ENCODE measurements around the gene DNAJB8.

DNAJB8 gene

DNA sequence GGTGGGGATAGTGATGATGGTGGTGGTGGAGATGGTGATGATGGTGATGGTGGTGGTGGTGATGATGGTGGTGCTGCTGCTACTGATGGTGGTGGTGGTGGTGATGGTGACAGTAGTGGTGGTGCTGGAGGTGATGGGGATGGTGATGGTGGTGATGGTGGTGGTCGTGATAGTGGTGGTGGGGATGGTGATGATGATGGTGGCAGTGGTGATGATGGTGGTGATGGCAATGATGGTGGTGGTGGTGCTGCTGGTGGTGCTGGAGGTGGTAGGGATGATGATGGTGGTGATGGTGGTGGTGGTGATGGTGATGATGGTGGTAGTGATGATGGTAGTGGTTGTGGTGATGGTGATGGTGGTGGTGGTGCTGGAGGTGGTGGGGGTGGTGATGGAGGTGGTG lies 21.3 kb downstream of the DNAJB8 start:
- no peak for DNase-seq (ENCODE audit: low spot score)

- no peak for DNase-seq (ENCODE audit: low spot score)
Measured at GRCh38 chr3:128443771-128444170, 22.9 kb downstream of the DNAJB8 start.

GRCh38 chr3:128442949-128443348 lies 23.7 kb downstream of the DNAJB8 start:
- no peak for DNase-seq (ENCODE audit: low spot score)

DNA sequence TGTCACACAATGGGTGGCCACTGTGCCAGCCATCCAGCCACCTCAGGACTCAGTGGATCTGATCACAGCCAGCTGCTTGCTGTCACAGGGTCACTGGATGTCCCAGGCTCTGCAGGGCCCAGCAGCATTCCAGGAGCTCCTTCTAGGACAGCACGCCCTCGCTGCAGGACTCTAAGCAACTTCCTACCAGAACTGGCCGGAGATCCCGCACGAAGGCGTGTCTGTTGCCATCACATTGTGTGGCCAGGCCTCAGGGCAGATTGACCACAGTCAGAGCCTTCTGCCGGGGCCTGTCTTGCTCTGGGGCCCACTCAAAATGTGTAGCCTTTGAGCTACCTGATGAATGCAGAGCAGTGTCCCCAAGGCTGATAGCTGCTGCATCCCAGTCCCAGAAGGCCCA lies 24.6 kb downstream of the DNAJB8 start:
- DNase-seq (ENCODE audit: low spot score): no peak

- DNase-seq (ENCODE audit: low spot score): no peak
Measured at GRCh38 chr3:128439226-128439625, 27.5 kb downstream of the DNAJB8 start.

DNA sequence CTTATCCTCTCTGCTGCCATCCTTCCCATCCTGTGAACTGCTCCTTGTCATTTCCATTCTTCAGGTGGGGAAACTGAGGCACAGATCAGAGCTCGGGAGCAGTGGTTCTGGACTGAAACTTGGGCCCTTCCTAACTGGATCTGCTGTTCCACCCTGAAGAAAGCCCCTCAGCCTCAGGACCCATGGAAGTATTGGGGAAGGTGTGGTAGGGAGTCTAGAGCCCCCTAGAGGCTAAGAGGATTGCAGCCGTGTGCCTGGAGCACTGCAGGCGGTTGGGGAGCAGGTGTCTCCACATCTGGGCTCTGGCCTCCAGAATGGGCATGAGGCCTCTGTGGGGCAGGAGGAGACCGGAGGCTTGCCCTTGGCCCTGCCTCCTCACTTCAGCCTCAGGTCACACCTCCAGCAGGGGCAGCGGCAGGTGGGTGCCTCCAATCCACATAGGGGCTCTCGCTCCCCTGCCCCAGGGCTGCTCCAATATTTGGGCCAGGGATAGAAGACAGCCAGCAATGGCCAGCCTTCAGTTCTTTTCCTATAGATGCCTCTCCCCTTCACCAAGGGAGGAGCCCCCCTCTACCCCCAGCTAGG lies 28.1 kb downstream of the DNAJB8 start:
- DNase-seq (ENCODE audit: low spot score): no peak

- no peak for DNase-seq (ENCODE audit: low spot score)
Measured at GRCh38 chr3:128436214-128436613, 30.5 kb downstream of the DNAJB8 start.

GRCh38 chr3:128435561-128435960 lies 31.1 kb downstream of the DNAJB8 start:
- DNase-seq (ENCODE audit: low spot score): no peak

DNA sequence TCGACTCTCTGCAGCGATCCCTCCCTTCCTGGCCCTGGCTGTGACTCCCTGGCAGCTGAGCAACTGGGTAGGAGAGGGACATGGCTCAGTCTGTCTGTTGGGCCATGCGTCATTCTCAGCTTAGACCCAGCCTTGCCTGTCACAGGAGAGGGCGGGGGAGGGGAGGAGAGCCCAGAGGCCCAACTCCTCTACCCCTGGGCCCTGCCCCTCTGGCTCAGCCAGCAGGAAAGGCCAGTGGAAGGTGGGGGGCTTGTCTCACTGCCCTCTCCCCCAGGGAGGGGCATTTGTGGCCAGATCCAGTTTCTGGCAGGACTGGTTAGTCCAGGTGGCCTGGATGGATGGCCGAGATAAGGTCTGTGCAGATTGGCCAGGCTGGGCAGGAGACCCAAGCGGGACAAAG lies 31.6 kb downstream of the DNAJB8 start:
- DNase-seq (ENCODE audit: low spot score): no peak

DNA sequence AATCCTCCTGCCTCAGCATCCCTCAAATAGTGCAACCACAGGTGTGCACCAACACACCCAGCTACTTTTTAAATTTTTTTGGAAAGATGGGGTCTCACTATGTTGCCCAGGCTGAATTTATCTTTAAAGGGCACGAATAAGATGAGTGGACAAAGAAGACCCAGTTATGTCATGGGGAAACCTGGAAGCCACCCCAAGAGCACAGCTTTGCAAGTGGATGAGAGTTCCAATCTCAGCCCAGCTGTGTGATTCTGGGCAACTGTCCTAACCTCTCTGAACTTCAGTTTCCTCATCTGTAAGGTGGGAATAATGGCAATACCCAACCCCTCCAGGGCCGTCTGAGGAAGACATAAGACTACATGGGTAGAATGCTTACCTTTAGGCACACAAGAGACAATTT lies 32.2 kb downstream of the DNAJB8 start:
- DNase-seq (ENCODE audit: low spot score): no peak

GRCh38 chr3:128433837-128434165 lies 32.9 kb downstream of the DNAJB8 start:
- no peak for DNase-seq (ENCODE audit: low spot score)

DNA sequence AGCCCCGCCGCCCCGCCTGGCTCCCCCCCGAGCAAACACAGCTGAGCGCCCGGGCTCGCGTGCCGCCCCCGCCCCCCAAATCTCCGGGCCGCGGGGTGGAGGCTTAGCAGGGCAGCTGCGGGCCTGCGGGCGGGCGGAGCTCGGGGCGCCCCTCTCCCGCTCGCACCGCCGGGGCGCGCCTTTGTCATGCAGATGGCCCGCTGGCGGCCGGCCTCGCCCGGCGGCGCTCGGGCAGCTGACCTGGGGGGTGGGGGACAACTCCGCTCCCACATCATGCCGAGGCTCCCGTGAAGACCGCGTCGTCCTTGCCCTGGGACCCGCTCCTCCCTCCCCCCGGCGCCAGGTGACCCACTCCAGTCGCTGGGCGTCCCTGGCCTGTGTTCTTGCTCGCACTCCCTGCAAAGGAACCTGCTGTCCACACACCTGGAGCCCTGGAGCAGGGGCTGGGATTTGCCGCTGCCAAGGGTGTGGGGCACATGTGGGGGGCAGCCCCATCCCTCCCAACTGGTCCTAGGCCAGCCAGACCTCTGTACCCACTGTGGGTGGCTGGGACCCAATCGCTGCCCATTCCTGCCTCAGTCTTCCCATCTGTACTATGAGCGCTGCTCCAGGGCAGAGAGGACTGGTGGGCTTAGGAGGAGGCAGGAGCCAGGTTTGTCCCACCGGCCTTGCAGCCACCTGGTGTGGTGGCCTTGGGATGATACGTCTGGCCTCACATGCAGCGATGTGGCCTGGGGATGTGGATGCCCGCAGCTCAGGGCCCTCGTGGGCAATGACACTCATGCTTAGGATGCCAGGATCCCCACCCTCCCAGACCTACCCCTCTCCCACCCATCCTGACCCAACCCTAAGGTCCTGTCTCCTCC lies 33.5 kb downstream of the DNAJB8 start:
- no peak for DNase-seq (ENCODE audit: low spot score)

DNA sequence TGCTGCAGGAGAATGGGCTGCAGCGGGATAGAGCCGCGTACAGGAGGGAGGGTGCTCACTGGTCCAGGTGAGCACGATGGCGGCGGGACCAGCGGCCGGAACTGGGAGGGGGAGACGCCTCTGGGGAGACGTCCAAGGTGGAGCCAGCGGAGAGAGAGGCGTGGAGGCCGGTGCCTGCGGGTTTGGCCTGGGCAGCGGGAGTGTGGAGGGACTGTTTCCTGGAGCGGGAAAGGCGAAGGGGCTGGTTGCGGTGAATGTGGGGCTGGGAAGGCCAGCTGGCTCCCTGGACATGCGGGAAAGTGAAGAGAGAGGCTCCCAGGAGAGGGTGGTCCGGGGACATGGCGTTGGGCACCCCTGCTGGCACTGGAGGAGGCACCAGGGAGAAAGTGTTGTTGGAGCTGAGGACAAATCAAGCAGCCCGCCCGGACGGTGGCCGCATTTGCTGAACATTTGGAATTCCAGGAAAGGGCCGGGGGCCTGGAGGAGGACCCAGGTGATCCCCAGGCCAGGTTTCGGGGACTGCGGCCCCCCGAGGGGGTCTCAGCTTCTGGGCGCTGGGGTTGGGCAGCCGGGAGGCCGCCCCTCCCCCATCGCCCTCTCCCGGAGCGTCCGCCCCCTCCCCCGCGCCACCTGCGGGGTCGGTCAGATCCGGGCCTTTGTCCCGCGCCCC lies 34.3 kb downstream of the DNAJB8 start:
- no peak for DNase-seq (ENCODE audit: low spot score)

DNA sequence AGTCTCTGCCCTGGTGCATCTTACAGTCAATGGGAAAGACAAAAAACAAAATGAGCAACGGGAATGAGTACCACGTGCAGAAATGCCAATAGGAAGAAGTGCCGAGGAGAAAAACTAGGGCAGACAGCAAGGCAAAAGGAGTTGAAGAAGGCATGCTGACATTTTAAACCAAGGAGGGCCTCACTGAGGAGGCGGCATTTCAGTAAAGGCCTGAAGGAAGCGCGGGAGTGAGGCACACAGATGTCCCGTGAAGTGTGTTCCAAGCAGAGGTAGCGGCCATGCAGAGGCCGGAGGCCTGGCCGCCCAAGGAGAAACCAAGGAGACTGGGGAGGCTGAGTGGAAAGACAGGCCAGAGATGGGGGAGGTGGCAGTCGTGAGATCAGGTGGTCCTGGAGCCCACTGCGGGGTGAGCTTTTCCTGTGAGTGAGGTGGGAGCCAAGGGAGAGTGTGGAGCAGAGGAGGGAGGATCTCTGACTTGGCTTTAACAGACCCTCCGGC lies 34.8 kb downstream of the DNAJB8 start:
- no peak for DNase-seq (ENCODE audit: low spot score)

GRCh38 chr3:128430731-128431130 lies 36.0 kb downstream of the DNAJB8 start:
- no peak for DNase-seq (ENCODE audit: low spot score)

DNA sequence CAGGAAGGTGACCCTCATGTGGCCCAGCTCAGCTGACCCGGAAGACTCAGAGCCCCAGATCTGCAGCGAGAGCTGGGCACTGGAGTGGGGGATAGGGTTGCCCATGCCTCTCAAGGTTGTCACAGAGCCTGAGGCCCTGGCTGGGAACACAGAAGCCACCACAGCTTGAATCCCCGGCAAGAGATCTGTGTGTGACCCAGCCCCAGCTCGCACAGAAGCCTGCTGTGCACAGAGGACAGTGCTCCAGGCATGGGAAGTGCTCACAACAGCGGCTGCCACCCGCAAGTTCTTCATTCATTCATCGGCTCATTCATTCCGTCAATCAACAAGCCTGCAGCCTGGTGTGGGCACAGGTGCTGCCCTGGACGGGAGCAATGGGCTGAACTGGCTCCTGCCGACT lies 36.4 kb downstream of the DNAJB8 start:
- DNase-seq (ENCODE audit: low spot score): no peak

DNA sequence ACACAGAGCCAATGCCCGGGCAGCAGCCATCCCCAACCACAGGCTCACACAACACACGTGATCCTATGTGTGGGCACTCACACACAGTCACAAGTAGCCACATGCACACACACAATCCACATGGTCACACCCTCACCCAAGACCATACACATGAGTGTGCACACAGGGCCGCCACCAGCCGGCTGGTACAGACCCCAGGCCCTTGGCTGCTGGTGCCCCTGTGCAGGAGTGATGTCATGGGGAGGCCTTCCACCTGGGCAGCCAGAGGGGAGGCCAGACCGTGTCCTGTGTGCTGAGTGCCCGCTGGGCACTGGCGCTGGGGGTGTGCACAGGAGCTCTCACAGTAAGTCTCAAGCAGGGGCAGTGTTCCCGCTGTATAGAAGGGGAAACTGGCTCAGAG lies 36.9 kb downstream of the DNAJB8 start:
- no peak for DNase-seq (ENCODE audit: low spot score)

DNA sequence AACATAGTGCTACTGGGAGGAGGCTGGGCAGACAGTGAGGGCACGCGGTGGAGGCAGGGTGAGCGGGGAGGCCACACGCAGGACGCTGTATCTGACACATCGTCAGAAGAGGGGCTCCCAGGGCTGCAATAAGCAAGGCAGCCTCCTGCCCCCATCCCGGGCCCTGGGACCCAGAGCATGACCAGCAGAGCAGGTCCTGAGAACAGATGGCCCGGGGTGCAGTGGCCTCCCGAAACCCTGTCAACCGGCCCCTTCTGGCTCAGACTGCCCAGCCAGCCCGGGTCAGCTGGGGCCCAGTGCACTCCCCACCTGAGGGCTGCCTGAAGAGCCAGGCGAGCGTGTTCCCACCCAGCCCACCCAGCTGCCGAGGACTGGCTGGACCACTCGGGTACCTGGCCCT lies 37.4 kb downstream of the DNAJB8 start:
- DNase-seq (ENCODE audit: low spot score): no peak

DNA sequence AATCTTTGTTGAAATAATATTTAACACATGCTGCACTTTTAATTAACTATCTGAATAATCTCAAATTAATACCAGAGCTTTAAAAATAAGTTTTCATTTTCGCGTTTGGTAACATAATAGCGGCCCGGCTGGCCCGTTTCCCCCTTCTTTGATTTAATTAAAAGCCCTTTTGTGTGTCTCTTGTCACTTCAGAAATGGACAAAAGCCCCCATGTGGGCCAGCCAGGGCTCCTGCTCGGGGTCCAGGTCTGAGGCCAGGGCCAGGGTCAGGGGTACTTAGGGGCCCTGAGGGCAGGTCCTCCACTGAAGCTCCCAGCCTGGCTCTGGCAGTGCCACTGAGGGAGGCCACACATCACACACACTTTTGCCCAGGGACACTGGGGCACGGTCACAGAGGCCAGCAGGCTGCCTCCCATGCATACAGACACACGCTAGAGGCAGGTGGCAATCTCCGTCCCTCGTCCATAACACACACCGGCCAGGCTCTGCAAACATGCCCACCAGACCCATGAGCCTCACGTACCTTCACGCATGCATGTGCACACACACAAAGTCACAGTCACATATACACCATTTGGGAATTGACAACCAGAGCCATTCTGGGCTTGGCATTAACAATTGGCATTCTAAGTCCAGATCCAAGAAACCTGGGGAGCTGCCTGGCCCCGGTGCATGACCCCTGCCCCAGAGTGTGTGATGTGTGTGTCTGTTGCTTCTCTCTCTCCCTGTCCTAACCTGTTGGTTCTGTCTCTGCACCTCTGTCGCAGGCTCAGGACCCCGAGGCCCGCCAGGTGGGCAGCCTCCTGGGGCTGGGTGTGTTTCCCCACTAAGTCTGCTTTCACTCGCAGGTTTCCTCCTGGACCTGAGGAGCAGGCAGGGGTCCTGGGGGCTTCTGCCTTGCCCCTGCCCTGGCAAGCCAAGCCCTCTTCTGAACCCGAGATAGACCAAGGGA lies 38.5 kb downstream of the DNAJB8 start:
- no peak for DNase-seq (ENCODE audit: low spot score)

DNA sequence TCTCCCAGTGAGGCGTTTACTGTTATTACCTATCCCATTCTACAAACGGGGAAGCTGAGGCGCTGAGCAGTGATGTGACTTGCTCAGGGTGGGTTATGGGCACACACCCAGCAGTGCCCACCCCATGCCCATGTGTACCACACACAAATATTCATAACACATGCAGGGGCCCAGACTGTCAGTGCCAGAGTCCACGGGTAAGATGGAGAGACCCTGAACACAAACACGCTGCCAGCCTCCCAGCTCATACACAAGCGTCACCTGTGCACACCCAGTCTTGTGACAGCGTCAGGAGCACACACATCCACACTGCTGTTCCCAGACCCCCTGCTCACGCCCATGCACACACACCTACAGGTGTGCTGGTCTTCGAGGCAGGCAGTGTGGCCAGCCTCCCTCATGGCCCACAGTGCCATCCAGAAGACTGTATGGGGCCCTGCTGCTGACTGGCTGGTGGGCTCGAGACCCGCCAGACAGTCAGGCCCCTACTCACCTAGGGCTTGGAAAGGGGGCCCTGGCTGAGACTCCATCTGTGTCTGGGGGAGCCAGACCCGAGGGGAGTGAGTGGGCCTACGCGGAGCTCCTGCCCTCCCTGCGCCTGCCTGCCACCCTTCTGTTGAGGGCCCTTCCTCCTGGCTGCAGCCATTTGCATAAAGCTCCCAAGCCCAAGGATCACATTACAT lies 39.4 kb downstream of the DNAJB8 start:
- no peak for DNase-seq (ENCODE audit: low spot score)

DNA sequence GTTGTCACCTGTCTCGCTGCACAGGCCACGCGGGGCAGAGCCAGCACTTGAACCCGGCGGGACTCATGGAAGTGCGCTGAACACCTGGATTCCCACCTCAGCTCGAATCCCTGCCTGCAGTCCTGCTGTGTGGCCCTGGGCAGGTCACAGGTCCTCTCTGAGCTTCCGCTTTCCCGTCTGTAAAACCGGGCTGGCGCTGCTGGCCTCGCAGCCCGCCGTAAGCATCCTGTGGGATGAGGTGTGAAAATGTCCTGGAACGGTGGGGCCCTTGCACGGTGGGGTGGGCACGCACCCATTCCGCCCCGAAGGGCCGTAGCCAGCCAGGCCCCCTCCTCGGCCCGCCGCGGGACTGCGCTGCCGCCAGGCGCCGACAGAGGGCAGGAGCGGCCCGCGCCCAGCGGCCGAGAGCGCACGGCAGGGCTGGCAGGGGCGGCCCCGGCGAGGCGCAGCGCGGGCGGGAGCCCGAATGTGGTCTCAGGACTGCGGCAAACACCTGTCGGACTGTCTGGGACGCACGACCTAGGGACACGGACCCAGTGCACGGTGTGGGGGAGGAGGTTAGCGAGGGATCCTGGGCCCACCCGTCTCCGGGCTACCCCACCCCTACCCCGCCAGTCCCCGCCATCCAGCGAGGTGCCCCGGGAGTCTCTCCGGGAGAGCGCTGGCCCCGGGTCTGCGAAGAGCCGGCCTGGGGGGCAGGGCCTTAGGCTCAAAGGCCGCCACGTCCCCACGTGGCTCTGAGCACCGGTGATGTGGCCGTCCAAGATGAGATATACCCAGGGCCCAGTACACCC lies 40.4 kb downstream of the DNAJB8 start:
- DNase-seq (ENCODE audit: low spot score): peak; percentile 12

Measured in putamen (tissue), 1 donor.